Fibroblast of lung (primary cell): ENCODE results near the gene OGFOD3.

ENCODE experiments used
- EZH2 ChIP-seq: IDR thresholded peaks from 2 replicates; pipeline ENCODE4 v1.5.1; 2012; ENCODE audit warnings: low read length, control low read depth, mild to moderate bottlenecking; ENCODE audit errors: missing control alignments
- TF ChIP-seq, protein P1 (sequence below), 2 donors: IDR thresholded peaks in 1 of 2; conservative IDR thresholded peaks in 1 of 2; 1 replicate in 1 of 2; 2 replicates in 1 of 2; pipeline ENCODE4 v1.5.1; 2011 to 2012; ENCODE audit warnings: low read length in 2 of 2, control low read depth in 1 of 2, inconsistent platforms in 1 of 2, low read depth in 1 of 2, mild to moderate bottlenecking in 1 of 2

DNA sequence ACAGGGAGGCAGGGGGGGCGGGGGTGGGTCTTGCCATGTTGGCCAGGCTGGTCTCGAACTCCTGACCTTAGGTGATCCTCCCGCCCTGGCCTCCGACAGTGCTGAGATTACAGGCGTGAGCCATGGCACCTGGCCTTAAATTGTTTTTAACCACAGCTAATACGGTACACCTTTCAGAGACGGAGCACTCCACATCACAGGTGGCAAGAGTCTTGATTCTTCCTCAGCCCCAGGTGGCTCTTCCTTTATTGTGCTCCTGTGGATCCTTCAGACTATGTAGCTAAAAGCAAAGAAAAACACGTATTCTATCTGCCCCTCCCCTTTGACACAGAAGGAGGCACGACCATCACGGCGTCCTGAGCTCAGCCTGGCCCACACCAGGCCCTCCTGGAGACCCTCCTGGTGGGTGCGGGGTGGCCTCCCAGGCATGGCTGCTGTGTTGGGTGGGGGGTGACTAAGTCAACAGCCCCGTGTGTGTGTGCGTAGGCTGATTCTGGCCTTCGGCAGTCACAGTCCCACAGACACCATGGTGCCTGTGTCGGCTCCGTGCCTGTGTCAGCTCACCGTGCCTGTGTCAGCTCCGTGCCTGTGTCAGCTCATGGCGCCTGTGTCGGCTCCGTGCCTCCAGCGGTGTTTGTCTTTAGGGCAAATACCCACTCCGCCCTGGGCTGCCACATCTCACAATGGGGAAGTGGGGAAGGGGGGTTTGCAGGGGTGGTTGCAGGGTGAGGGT, 74.0 kb downstream of the OGFOD3 start:
- TF ChIP-seq, protein P1, sequence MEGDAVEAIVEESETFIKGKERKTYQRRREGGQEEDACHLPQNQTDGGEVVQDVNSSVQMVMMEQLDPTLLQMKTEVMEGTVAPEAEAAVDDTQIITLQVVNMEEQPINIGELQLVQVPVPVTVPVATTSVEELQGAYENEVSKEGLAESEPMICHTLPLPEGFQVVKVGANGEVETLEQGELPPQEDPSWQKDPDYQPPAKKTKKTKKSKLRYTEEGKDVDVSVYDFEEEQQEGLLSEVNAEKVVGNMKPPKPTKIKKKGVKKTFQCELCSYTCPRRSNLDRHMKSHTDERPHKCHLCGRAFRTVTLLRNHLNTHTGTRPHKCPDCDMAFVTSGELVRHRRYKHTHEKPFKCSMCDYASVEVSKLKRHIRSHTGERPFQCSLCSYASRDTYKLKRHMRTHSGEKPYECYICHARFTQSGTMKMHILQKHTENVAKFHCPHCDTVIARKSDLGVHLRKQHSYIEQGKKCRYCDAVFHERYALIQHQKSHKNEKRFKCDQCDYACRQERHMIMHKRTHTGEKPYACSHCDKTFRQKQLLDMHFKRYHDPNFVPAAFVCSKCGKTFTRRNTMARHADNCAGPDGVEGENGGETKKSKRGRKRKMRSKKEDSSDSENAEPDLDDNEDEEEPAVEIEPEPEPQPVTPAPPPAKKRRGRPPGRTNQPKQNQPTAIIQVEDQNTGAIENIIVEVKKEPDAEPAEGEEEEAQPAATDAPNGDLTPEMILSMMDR (conservative IDR thresholded peaks at IDR 0.05 in 1 of 2, IDR thresholded peaks at IDR 0.05 in 1 of 2; ENCODE audit: low read depth in 1 of 2, low read length in 2 of 2), result no peak
- TF ChIP-seq EZH2, result no peak
